Measurements from ENCODE around the gene ZBTB16. TPM values are rescaled to one million over a fixed set of nuclear protein-coding genes. Genes with fewer than 3 reads are reported as not detected.

ZBTB16 gene
- total and polyA plus RNA-seq, 4 donors, result 8.9 to 140 (median 34.5) TPM

DNA sequence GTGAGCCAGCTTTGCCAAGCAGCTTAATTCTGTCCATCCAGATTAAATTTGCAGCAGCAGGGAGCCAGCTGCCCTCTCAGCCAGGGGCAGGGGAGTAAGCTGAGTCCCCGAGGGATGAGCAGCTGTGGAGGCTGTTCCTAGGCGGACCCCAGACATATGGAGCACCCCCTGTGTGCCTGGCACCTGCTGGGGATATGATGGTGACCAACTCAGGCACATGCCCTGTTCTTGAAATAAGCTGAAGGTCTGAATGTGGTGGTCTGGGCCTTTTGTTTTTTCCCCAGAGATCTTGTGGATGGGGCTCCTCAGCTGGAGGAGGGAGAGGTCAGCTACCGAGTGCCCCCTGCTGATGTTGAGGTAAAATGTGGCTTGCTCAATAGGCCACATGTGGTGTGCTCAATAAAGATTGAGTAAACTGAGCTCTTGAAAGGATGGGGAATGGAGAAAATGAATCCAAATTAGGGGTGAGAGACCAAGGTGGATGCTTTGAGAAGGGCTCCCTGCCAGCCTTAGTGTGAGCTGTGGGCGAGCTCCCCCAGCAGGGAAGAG lies 133.4 kb downstream of the ZBTB16 start:
- Histone ChIP-seq H3K27me3 (ENCODE audit: control insufficient read depth in 4 of 4, insufficient read depth in 4 of 4, low read length in 3 of 4) (no peaks in the 10 kb centered on the region), H3K27ac (ENCODE audit: low read depth in 1 of 2, low read length in 2 of 2) (no peak overlapping the region), H3K4me3 (ENCODE audit: low read depth in 1 of 3, low read length in 3 of 3) (no peak overlapping the region), H3K9ac (ENCODE audit: low read depth in 1 of 2, low read length in 2 of 2) (no peak overlapping the region), H3K36me3 (ENCODE audit: control insufficient read depth in 4 of 4, insufficient read depth in 3 of 4, low read depth in 1 of 4, low read length in 3 of 4) (peaks cover 2 to 18% (median 15%) of the 10 kb centered on the region in 4 donors), H3K9me3 (ENCODE audit: control insufficient read depth in 4 of 4, low read length in 3 of 4) (no peaks in the 10 kb centered on the region), H3K4me1 (ENCODE audit: control insufficient read depth in 4 of 4, insufficient read depth in 4 of 4, low read length in 3 of 4) (peaks cover 6 to 36% (median 16%) of the 10 kb centered on the region in 4 donors)
- no peak for DNase-seq (ENCODE audit: low spot score)
- 89% methylated on average over 4 of the region's 4 CpGs for WGBS
- TF ChIP-seq GABPA (IDR thresholded peaks at IDR 0.05 in 1 of 2, conservative IDR thresholded peaks at IDR 0.05 in 1 of 2) (no peak), SP1 (IDR thresholded peaks at IDR 0.05) (no peak), RAD21 (IDR thresholded peaks at IDR 0.05) (no peak), HNF4A (conservative IDR thresholded peaks at IDR 0.05) (no peak), CTCF (IDR thresholded peaks at IDR 0.05; ENCODE audit: low read depth, low read length, missing input control) (no peak), MAX (IDR thresholded peaks at IDR 0.05) (no peak), YY1 (IDR thresholded peaks at IDR 0.05) (no peak), RXRA (IDR thresholded peaks at IDR 0.05) (no peak), TAF1 (conservative IDR thresholded peaks at IDR 0.05) (no peak), JUND (IDR thresholded peaks at IDR 0.05) (no peak), EGR1 (IDR thresholded peaks at IDR 0.05; ENCODE audit: low read depth in 2 of 2) (no peak), FOXA2 (IDR thresholded peaks at IDR 0.05) (no peak), FOXA1 (IDR thresholded peaks at IDR 0.05) (no peak)
- TF ChIP-seq, protein P1, sequence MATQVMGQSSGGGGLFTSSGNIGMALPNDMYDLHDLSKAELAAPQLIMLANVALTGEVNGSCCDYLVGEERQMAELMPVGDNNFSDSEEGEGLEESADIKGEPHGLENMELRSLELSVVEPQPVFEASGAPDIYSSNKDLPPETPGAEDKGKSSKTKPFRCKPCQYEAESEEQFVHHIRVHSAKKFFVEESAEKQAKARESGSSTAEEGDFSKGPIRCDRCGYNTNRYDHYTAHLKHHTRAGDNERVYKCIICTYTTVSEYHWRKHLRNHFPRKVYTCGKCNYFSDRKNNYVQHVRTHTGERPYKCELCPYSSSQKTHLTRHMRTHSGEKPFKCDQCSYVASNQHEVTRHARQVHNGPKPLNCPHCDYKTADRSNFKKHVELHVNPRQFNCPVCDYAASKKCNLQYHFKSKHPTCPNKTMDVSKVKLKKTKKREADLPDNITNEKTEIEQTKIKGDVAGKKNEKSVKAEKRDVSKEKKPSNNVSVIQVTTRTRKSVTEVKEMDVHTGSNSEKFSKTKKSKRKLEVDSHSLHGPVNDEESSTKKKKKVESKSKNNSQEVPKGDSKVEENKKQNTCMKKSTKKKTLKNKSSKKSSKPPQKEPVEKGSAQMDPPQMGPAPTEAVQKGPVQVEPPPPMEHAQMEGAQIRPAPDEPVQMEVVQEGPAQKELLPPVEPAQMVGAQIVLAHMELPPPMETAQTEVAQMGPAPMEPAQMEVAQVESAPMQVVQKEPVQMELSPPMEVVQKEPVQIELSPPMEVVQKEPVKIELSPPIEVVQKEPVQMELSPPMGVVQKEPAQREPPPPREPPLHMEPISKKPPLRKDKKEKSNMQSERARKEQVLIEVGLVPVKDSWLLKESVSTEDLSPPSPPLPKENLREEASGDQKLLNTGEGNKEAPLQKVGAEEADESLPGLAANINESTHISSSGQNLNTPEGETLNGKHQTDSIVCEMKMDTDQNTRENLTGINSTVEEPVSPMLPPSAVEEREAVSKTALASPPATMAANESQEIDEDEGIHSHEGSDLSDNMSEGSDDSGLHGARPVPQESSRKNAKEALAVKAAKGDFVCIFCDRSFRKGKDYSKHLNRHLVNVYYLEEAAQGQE (IDR thresholded peaks at IDR 0.05), result no peak
- TF ChIP-seq, protein P2, sequence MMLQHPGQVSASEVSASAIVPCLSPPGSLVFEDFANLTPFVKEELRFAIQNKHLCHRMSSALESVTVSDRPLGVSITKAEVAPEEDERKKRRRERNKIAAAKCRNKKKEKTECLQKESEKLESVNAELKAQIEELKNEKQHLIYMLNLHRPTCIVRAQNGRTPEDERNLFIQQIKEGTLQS (IDR thresholded peaks at IDR 0.05), result no peak

- no peaks in the 10 kb centered on the region for H3K27me3 ChIP-seq (ENCODE audit: control insufficient read depth in 4 of 4, insufficient read depth in 4 of 4, low read length in 3 of 4)
- 81% methylated on average over 10 of the region's 10 CpGs for WGBS
- no peak overlapping the region for H3K27ac ChIP-seq (ENCODE audit: low read depth in 1 of 2, low read length in 2 of 2)
- H3K4me1 ChIP-seq (ENCODE audit: control insufficient read depth in 4 of 4, insufficient read depth in 4 of 4, low read length in 3 of 4), result peaks cover 6 to 43% (median 18%) of the 10 kb centered on the region in 4 donors
- H3K4me3 ChIP-seq (ENCODE audit: low read depth in 1 of 3, low read length in 3 of 3), result no peak overlapping the region
- H3K36me3 ChIP-seq (ENCODE audit: control insufficient read depth in 4 of 4, insufficient read depth in 3 of 4, low read depth in 1 of 4, low read length in 3 of 4), result peaks cover 2 to 12% (median 9%) of the 10 kb centered on the region in 4 donors
- no peaks in the 10 kb centered on the region for H3K9me3 ChIP-seq (ENCODE audit: control insufficient read depth in 4 of 4, low read length in 3 of 4)
- no peak for DNase-seq (ENCODE audit: low spot score)
- TF ChIP-seq TAF1 (conservative IDR thresholded peaks at IDR 0.05) (no peak), NR2F2 (IDR thresholded peaks at IDR 0.05) (peak; percentile 78)
- H3K9ac ChIP-seq (ENCODE audit: low read depth in 1 of 2, low read length in 2 of 2), result no peak overlapping the region
Measured at GRCh38 chr11:114193730-114194679, 134.5 kb downstream of the ZBTB16 start.

Data from liver (tissue), 9 donors.